Measurements from ENCODE around the gene GPS1. TPM values are rescaled to one million over a fixed set of nuclear protein-coding genes. Genes with fewer than 3 reads are reported as not detected.

The GPS1 gene
- total and polyA plus RNA-seq, 4 donors: 53.9 to 66.3 (median 58.8) TPM

DNA sequence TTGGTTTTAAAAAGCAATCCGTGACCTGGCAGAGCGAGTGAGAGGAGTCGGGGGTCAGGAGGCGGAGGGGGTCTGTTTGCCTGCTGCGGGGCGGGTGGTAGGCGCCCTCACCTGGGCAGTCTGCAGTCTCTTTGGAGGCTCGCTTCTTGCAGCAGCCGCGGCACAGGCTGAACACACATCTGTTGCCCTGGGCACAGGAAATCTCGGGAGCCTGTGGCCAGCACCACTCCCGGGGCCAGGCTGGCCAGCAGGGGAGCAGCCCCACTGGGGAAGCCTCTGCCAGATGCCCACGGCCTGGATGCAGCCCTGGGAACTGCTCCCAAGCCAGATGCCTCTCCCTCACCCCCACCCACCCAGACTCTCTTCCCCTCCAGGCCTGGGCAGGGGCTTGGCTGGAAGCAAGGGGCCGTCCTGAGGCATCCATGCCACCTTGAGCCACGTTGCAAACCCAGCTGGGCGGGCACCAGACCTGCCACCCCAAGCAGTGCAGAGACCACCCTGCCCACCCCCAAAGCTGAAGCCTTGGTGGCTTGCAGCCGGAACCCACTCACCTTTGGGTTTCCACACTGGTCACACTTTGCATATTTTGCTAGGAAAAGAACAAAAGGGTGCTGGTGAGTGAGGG is 6.6 kb downstream of the GPS1 start (continued):
- TF ChIP-seq EGR1 (IDR thresholded peaks at IDR 0.05; ENCODE audit: low read depth in 2 of 2): no peak

DNA sequence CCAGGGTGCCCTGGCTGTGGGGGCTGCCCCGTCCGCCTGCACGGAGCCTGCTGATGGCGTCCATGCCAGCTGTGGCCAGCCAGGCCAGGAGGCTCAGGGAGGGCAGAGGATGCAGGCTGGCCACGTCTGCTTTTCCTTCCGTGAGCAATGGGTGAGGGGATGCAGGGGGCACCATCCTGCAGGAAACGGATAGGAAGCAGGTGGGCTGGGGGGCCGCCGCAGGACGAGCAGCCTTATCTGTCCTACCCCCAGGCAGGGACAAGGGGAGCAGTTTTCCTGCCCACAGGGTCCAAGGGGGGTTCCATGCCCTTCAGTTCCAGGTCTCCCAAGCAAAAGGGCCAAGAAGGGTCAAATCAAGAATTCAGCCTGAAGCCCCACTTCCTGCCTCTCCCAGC is 7.2 kb downstream of the GPS1 start:
- Histone ChIP-seq H3K9me3 (ENCODE audit: control insufficient read depth in 4 of 4, low read length in 3 of 4) (no peaks in the 10 kb centered on the region), H3K36me3 (ENCODE audit: control insufficient read depth in 4 of 4, insufficient read depth in 3 of 4, low read depth in 1 of 4, low read length in 3 of 4) (peaks cover 6 to 79% (median 32%) of the 10 kb centered on the region in 4 donors), H3K4me1 (ENCODE audit: control insufficient read depth in 4 of 4, insufficient read depth in 4 of 4, low read length in 3 of 4) (peaks cover 3 to 14% (median 8%) of the 10 kb centered on the region in 4 donors), H3K4me3 (ENCODE audit: low read depth in 1 of 3, low read length in 3 of 3) (no peak overlapping the region), H3K27me3 (ENCODE audit: control insufficient read depth in 4 of 4, insufficient read depth in 4 of 4, low read length in 3 of 4) (no peaks in the 10 kb centered on the region), H3K9ac (ENCODE audit: low read depth in 1 of 2, low read length in 2 of 2) (no peak overlapping the region), H3K27ac (ENCODE audit: low read depth in 1 of 2, low read length in 2 of 2) (no peak overlapping the region)
- no peak for DNase-seq (ENCODE audit: low spot score)
- WGBS: 88% methylated on average over 10 of the region's 10 CpGs
- TF ChIP-seq YY1 (IDR thresholded peaks at IDR 0.05) (no peak), HNF4G (IDR thresholded peaks at IDR 0.05) (no peak)
- TF ChIP-seq, protein P1, sequence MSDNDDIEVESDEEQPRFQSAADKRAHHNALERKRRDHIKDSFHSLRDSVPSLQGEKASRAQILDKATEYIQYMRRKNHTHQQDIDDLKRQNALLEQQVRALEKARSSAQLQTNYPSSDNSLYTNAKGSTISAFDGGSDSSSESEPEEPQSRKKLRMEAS (IDR thresholded peaks at IDR 0.05): no peak

DNA sequence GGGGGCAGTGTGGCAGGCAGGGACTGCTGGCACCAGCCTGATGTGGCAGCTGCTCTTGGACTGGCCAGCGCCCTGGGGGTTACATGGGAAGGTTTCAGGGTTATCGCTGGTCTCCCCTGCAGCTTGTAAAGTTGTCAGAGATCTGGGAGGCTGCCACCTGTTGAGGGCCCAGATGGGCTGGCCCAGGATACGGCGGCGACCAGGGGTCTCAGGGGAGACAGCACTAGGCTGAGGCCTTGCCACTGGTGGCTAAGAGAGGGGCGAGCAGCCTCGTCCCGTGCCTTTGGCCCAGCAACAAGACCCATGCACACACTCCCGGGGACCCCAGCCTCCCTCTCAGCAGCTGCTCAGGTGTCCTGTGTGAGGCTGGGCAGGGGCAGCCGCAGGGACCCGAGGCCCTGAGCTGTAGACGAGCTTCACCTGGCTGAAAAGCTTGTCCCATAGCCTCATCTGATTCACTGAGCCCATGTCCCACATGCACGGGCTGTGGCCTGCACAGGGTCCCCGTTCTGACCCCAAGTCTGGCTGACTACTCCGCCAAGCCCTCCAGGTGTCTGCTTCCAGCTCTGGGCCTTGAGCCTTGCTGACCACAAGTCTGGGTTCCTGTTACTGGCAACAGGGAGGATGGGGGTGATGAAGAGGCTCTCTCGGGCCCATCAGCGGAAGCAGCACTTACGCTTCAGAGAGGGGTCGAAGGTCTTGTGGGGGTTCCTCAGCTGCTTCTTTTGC is 7.7 kb downstream of the GPS1 start:
- Histone ChIP-seq H3K27ac (ENCODE audit: low read depth in 1 of 2, low read length in 2 of 2) (no peak overlapping the region), H3K4me1 (ENCODE audit: control insufficient read depth in 4 of 4, insufficient read depth in 4 of 4, low read length in 3 of 4) (peaks cover 5 to 17% (median 14%) of the 10 kb centered on the region in 4 donors), H3K9ac (ENCODE audit: low read depth in 1 of 2, low read length in 2 of 2) (no peak overlapping the region), H3K4me3 (ENCODE audit: low read depth in 1 of 3, low read length in 3 of 3) (no peak overlapping the region), H3K27me3 (ENCODE audit: control insufficient read depth in 4 of 4, insufficient read depth in 4 of 4, low read length in 3 of 4) (no peaks in the 10 kb centered on the region), H3K9me3 (ENCODE audit: control insufficient read depth in 4 of 4, low read length in 3 of 4) (no peaks in the 10 kb centered on the region), H3K36me3 (ENCODE audit: control insufficient read depth in 4 of 4, insufficient read depth in 3 of 4, low read depth in 1 of 4, low read length in 3 of 4) (peaks cover 6 to 77% (median 30%) of the 10 kb centered on the region in 4 donors)
- 86% methylated on average over 19 of the region's 19 CpGs for WGBS
- no peak for TF ChIP-seq HNF4G (IDR thresholded peaks at IDR 0.05)
- TF ChIP-seq, protein P2, sequence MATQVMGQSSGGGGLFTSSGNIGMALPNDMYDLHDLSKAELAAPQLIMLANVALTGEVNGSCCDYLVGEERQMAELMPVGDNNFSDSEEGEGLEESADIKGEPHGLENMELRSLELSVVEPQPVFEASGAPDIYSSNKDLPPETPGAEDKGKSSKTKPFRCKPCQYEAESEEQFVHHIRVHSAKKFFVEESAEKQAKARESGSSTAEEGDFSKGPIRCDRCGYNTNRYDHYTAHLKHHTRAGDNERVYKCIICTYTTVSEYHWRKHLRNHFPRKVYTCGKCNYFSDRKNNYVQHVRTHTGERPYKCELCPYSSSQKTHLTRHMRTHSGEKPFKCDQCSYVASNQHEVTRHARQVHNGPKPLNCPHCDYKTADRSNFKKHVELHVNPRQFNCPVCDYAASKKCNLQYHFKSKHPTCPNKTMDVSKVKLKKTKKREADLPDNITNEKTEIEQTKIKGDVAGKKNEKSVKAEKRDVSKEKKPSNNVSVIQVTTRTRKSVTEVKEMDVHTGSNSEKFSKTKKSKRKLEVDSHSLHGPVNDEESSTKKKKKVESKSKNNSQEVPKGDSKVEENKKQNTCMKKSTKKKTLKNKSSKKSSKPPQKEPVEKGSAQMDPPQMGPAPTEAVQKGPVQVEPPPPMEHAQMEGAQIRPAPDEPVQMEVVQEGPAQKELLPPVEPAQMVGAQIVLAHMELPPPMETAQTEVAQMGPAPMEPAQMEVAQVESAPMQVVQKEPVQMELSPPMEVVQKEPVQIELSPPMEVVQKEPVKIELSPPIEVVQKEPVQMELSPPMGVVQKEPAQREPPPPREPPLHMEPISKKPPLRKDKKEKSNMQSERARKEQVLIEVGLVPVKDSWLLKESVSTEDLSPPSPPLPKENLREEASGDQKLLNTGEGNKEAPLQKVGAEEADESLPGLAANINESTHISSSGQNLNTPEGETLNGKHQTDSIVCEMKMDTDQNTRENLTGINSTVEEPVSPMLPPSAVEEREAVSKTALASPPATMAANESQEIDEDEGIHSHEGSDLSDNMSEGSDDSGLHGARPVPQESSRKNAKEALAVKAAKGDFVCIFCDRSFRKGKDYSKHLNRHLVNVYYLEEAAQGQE (IDR thresholded peaks at IDR 0.05): no peak
- TF ChIP-seq, protein P3, sequence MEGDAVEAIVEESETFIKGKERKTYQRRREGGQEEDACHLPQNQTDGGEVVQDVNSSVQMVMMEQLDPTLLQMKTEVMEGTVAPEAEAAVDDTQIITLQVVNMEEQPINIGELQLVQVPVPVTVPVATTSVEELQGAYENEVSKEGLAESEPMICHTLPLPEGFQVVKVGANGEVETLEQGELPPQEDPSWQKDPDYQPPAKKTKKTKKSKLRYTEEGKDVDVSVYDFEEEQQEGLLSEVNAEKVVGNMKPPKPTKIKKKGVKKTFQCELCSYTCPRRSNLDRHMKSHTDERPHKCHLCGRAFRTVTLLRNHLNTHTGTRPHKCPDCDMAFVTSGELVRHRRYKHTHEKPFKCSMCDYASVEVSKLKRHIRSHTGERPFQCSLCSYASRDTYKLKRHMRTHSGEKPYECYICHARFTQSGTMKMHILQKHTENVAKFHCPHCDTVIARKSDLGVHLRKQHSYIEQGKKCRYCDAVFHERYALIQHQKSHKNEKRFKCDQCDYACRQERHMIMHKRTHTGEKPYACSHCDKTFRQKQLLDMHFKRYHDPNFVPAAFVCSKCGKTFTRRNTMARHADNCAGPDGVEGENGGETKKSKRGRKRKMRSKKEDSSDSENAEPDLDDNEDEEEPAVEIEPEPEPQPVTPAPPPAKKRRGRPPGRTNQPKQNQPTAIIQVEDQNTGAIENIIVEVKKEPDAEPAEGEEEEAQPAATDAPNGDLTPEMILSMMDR (IDR thresholded peaks at IDR 0.05; ENCODE audit: low read depth, low read length, missing input control): no peak
- TF ChIP-seq JUND (IDR thresholded peaks at IDR 0.05): no peak
- no peak for TF ChIP-seq RAD21 (IDR thresholded peaks at IDR 0.05)
- TF ChIP-seq, protein P4, sequence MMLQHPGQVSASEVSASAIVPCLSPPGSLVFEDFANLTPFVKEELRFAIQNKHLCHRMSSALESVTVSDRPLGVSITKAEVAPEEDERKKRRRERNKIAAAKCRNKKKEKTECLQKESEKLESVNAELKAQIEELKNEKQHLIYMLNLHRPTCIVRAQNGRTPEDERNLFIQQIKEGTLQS (IDR thresholded peaks at IDR 0.05): no peak
- TF ChIP-seq FOXA1 (IDR thresholded peaks at IDR 0.05): no peak
- no peak for TF ChIP-seq TAF1 (conservative IDR thresholded peaks at IDR 0.05)
- TF ChIP-seq YY1 (IDR thresholded peaks at IDR 0.05): no peak
- no peak for TF ChIP-seq FOXA2 (IDR thresholded peaks at IDR 0.05)
- no peak for TF ChIP-seq GABPA (IDR thresholded peaks at IDR 0.05 in 1 of 2, conservative IDR thresholded peaks at IDR 0.05 in 1 of 2)
- TF ChIP-seq SP1 (IDR thresholded peaks at IDR 0.05): no peak
- TF ChIP-seq NR2F2 (IDR thresholded peaks at IDR 0.05): no peak
- TF ChIP-seq, protein P5, sequence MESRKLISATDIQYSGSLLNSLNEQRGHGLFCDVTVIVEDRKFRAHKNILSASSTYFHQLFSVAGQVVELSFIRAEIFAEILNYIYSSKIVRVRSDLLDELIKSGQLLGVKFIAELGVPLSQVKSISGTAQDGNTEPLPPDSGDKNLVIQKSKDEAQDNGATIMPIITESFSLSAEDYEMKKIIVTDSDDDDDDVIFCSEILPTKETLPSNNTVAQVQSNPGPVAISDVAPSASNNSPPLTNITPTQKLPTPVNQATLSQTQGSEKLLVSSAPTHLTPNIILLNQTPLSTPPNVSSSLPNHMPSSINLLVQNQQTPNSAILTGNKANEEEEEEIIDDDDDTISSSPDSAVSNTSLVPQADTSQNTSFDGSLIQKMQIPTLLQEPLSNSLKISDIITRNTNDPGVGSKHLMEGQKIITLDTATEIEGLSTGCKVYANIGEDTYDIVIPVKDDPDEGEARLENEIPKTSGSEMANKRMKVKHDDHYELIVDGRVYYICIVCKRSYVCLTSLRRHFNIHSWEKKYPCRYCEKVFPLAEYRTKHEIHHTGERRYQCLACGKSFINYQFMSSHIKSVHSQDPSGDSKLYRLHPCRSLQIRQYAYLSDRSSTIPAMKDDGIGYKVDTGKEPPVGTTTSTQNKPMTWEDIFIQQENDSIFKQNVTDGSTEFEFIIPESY (IDR thresholded peaks at IDR 0.05): no peak
- TF ChIP-seq, protein P1 (IDR thresholded peaks at IDR 0.05): no peak
- TF ChIP-seq EGR1 (IDR thresholded peaks at IDR 0.05; ENCODE audit: low read depth in 2 of 2): no peak
- no peak for TF ChIP-seq HNF4A (conservative IDR thresholded peaks at IDR 0.05)
- no peak for TF ChIP-seq RXRA (IDR thresholded peaks at IDR 0.05)
- DNase-seq (ENCODE audit: low spot score): no peak

Data from liver (tissue), 9 donors.